ENCODE data around the gene PRCP. TPM values are rescaled to one million over a fixed set of nuclear protein-coding genes. Genes with fewer than 3 reads are reported as not detected.
"Not testable (repeated sequence)": the region's sequence is repeated elsewhere in the genome, so short reads cannot be mapped to it uniquely, and the experiment has no call there.

The PRCP gene
- total RNA-seq, 1 donor from 2014 or later, result 52.2 TPM

DNA sequence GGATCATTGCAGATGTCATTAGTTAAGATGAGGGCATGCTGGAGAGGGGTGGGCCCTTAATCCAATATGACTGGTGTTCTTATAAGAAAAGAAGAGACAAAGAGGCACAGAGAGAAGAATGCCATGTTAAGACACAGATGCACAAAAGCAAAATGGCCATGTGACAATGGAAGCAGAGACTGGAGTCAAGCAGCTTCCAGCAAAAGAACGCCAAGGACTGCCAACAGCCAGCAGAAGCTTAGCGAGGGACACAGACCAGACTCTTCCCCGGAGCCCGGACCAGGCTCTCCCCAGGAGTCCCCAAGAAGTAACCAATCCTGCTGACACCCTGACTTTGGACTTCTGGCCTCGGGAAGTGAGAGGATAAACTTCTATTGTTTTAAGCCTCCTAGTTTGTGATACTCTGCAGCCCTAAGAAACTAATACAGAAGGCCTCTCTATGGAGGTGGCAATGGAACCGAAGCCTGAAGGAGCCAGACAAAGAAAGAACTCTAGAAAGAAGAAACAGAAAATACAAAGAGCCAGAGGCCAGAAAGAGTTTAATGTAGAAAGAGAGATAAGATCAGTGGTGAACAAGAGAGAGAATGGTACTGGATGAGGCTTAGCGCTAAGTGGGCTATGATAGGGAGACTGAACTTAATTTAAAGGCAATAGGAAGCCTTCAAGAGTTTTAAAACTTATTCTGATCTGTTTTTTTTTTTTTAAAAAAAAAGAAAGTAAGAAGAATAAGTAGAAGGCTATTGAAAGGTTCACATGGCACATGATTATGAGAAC lies 27.7 kb downstream of the PRCP start:
- no peak for DNase-seq (ENCODE audit: low spot score)

GRCh38 chr11:82871646-82872045 lies 28.6 kb downstream of the PRCP start:
- DNase-seq (ENCODE audit: low spot score), result no peak

GRCh38 chr11:82869657-82870056 lies 30.6 kb downstream of the PRCP start:
- no peak for DNase-seq (ENCODE audit: low spot score)

DNA sequence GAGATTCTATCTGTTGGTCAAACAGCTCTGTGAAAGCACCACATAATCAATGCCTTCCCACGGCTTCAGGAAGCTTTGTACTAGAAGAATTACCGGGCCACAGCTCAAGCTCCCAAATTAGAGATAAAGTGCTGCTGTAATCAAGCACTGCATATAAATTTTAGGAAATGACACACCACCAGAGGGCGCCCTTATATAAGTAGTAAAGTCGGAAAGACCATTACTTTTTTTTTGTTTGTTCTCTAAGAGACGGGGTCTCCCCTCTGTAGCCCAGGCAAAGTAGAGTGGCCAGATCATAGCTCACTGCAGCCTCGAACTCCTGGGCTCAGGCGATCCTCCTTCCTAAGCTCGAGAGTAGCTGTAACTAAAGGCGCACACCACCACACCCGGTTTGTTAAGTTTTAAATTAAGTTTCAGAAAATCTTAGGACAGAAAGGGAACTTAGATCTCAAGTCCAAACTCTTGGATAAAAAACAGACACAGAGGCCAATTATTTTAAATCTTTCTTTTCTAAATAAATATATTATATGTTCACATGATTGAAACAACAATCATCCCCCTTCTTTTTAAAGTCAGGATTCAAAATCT lies 32.6 kb downstream of the PRCP start:
- peak; percentile 77 for DNase-seq (ENCODE audit: low spot score)

DNA sequence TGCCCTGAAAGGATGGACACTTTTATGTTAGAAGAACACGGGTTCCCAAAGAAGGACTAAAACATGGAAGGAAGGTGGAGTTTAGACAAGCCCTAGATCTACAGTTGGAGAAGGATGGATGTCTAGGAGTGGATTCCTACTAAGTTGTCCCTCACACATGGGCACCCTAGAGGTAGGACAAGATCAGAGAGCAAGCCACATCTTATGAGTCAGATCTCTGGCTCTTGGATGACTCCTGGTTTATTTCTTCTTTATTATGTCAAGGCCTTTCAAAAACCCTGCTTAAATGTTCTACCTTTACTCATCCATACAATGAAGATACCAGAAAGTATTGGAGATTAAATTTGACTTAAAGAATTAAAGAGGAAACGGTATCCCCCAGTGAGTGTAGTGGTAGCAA lies 34.4 kb downstream of the PRCP start:
- no peak for DNase-seq (ENCODE audit: low spot score)

- DNase-seq (ENCODE audit: low spot score), result peak; percentile 32
Measured at GRCh38 chr11:82864268-82864667, 36.0 kb downstream of the PRCP start.

DNA sequence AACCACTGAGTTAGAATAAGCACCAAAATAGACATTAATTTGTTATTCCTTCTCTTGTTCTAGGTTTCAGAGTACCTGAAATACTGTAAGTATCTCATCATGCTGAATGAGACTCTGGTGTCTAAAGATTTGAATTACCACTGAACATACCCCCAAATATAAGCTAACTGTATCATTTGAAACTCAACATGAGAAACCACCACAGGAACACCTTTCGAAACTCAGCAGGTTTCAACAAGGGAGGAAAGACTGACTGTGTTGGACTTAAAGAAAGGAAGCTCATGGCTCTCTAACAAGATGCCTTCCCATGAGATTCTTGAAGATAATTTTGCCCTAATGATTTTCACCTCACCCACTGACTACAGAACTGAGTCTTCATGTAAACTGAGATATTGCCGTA lies 37.0 kb downstream of the PRCP start:
- no peak for DNase-seq (ENCODE audit: low spot score)

- DNase-seq (ENCODE audit: low spot score), result no peak
Measured at GRCh38 chr11:82862379-82862778, 37.9 kb downstream of the PRCP start.

DNA sequence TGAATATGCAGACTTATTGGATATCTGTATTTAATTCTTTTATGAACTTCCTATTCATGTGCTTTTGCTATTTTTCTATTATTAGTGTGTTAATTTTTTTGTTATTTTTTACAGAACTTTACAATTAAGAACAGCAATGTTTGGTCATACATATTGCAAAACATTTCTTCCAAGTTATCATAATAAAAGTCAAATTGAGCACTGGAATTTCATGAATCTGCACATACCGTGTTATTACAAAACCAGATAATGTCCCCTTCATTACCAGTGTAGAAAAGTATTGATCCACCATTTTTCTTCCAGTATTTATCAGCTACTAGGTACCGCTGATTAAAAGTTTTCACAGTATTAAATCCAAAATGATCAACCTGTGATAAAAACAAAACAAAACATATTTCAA lies 40.5 kb downstream of the PRCP start:
- no peak for DNase-seq (ENCODE audit: low spot score)

DNA sequence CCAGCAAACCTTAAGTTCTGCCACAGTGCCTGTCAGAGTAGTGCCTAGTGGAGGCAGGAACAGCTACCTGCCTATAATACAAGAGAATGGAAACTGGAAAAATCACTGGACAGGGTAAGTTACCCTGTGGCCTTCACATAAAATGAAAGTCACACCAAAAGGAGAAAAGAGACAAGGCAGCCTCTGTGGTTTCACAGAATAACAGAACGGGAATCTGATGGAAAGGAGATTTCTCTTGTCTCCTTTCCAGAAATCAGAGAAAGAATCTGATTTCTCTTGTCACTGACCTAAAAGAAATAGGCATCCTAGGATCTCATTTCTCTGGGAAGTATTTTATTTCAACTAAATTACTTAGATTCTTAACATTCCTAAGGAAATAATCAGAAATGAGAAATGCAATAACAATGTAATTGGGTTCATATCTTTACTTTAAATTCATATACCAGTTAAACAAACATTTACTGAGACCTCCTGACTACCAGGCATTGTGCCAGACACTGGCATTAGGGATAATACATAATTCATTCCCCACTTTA lies 41.6 kb downstream of the PRCP start:
- DNase-seq (ENCODE audit: low spot score), result peak; percentile 21

DNA sequence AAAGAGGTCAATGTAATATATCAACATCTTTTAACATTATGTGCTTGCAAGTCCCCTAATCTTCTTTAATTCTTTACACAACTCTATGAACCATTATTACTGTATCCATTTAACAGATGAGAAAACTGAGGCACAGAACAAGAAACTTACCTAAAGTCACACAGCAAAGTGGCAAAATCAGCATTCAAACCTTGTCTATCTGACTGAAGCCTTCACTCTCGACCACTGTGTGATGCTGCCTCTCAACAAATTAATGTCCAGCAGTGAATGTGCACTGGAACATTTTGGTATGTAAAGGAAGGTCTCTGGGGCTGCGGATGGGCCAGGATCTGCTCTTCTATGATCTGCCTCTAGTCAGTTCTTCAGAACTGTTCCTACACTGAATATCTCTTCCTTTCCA lies 42.1 kb downstream of the PRCP start:
- no peak for DNase-seq (ENCODE audit: low spot score)

DNA sequence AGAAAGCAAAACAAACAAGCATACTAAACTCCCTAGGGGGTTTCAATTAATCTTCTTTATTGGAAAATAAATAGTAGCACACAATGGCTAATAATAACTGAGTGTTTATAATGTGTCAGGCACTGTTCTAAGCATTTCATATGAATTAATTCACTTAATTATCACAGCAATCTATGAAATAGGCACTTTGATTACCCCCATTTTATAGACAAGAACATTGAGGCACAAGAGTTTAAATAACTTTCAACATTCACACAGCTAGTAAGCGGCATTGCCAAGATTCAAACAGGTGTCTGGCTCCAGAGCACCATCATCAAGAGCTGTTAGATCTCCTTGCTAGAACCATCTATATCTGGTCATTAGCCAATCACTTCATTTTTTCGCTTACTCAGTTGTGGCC lies 43.1 kb downstream of the PRCP start:
- no peak for DNase-seq (ENCODE audit: low spot score)

- DNase-seq (ENCODE audit: low spot score), result no peak
Measured at GRCh38 chr11:82855616-82856015, 44.6 kb downstream of the PRCP start.

GRCh38 chr11:82854916-82855315 lies 45.3 kb downstream of the PRCP start:
- DNase-seq (ENCODE audit: low spot score), result not testable (repeated sequence)

DNA sequence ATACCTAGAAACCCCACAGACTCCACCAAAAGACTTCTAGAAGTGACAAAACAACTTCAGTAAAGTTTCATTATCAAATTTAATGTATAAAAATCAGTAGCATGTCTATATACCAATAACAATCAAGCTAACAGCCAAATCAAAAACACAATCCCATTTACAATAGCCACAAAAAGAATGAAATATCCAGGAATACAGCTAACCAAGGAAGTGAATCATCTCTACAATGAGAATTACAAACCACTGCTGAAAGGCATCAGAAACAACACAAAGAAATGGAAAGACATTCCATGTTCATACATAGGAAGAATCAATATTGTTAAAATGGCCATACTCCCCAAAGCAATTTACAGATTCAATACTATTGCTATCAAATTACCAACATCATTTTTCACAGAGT lies 46.0 kb downstream of the PRCP start:
- DNase-seq (ENCODE audit: low spot score), result no peak

DNA sequence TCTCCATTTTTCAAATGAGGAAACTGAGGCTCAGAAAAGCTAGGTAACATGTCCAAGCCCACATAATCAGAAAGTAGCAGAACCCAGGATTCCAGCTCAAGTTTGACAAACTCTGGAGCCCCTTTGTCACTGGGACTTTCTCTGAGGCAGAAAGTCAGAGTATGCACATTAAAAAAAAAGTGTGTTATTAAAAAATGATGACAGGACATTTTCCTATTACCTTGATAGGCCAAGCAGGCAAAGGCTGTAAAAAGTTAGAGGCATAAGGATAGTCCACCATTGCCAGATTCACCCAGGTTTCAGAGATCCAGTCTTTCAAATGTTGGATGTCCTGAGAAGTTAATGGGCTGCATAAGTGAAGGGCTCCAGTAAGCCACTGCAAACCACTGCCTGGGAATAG lies 51.4 kb downstream of the PRCP start:
- DNase-seq (ENCODE audit: low spot score), result no peak

DNA sequence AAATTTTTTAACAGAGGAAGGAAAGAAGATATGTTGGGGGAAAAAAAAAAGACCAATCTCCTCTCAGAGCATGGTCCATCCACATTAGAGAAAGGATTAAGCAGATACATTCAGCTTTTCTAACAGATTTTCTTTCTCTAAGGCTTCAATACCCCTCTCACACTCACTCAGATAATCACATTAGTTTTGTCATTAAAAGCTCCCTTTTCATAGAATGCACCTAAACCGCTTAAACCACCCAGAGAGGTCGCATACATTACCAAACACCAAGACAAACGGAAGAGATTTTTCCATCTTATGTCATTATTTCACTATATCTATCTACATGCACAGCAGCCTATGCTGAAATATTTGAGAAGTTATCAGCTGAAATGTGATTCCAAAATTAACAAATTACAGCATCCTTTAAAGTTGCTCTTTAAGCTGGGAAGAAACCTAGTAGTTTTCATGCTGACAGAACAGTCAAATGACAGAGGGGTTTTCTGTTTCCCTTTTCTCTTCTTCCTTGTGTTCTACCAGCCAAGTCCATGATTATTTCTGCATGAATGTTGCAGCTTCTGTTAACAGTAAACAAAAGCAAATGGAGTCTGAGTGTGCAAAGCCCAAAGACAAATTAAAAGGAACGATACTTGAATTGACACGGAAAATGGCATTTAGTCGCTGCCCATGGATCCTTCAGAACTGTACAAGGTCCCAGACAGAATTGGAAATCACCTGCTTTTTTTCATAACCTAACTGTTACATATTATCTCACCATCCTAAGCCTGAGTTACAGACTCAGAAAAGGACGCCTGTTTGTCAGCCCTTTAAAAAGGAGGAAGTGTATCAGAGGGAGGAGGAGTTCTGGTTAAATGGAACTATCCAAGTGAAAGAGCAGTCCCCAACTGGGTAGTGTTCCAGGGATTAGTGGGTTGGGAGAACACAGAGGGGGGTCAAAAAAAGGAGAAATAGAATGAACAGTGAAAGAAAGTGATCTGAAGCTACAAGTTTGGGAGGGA lies 54.6 kb downstream of the PRCP start:
- no peak for DNase-seq (ENCODE audit: low spot score)

DNA sequence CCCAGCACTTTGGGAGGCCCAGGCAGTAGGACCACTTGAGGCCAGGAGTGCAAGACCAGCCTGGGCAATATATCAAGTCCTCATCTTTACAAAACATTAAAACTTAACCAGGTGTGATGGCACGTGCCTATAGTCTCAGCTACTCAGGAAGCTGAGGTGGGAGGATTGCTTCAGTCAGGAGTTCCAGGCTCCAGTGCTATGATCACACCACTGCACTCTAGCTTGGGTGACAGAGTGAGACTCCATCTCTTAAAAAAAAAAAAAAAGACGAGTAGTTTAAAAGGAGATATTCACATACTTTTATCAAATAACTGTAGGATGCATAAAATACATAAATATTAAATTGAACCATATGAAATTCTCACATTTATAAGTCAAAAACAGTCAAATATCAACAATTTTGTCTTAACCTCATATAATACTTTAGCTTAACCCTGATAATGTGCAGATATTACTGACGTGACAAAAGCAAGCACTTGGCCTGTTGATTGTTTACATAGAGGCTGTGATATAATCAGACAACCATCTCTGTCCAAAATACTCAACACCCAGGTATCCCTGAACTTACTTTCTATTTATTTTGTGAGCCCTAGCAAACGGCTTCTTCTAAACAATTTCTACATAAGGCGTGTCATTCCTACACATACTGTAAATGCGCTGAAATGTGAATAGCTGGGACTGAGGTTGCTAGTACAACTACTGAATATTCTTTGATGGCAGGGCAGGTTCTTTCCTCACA lies 57.0 kb downstream of the PRCP start:
- no peak for DNase-seq (ENCODE audit: low spot score)

DNA sequence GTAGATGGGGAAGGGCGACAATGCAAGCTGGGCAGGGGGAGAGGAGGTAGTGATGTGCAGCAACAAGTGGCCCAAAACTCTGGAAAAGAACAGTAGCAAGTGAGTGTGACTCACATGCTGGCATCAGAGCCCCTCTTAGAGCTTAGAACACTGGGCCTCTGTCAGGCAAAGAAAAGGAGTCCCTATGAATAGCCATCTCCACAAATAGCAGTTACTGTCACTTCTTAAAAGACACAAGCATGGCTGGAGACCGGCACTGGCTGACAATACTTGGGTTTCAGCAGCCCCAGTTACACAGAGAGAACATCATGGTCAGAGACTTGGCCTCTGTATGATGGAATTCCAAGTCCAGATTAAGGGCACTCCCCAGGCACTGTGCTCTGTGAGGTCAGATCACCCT lies 58.2 kb downstream of the PRCP start:
- no peak for DNase-seq (ENCODE audit: low spot score)

DNA sequence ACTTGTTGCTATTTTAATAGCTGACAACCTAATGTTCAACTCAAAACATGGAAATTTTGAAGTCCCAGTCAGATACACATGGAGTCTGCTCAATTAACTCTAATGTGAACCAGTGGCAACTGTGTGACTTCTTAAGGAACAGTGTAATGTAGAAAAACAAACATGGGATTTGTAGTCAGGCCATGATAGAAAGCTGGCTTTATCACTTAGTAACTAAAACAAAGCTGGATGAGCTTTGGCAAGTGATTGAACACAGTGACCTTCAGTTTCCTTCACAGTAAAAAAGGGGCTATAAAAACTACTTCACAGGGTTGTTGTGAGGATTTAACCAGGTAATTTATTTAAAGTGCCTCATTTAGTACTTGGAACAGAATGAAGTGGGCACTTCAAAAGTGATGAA lies 62.6 kb downstream of the PRCP start:
- no peak for DNase-seq (ENCODE audit: low spot score)

GRCh38 chr11:82832983-82833382 lies 67.2 kb downstream of the PRCP start:
- no peak for DNase-seq (ENCODE audit: low spot score)

Measured in umbilical cord (tissue), 2 donors.